HepG2 (cell line): ENCODE data around the gene GLE1. TPM values are rescaled to one million over a fixed set of nuclear protein-coding genes. Genes with fewer than 3 reads are reported as not detected.

ENCODE experiments used
- CTCF ChIP-seq: sonication (generic); formaldehyde crosslinking; IDR thresholded peaks from 2 replicates; pipeline ENCODE4 v1.5.0; 2020; ENCODE audit warnings: mild to moderate bottlenecking, missing genetic modification reagents, moderate library complexity
- EP300 ChIP-seq, 3 experiments: sonication (generic) in 1 of 3; formaldehyde crosslinking in 1 of 3; IDR thresholded peaks; 2 replicates each; pipeline versions ENCODE4 v1.5.1 to v1.6.1; 2011 to 2020; ENCODE audit warnings: low read depth in 2 of 3, low read length in 2 of 3, borderline replicate concordance in 1 of 3, improper control_type of control experiment in 1 of 3, mild to moderate bottlenecking in 1 of 3, missing genetic modification reagents in 1 of 3, moderate library complexity in 1 of 3
- GFI1 ChIP-seq: sonication (generic); formaldehyde crosslinking; IDR thresholded peaks from 2 replicates; pipeline ENCODE4 v1.5.0; 2020; ENCODE audit warnings: missing genetic modification reagents, mild to moderate bottlenecking, borderline replicate concordance
- JUND ChIP-seq: sonication (generic); formaldehyde crosslinking; IDR thresholded peaks from 2 replicates; pipeline ENCODE4 v1.8.0; 2022; ENCODE audit warnings: mild to moderate bottlenecking, missing genetic modification reagents
- MAZ ChIP-seq, 2 experiments: sonication (generic) in 1 of 2; formaldehyde crosslinking in 1 of 2; IDR thresholded peaks; 2 replicates each; pipeline versions ENCODE4 v1.5.0 to v1.6.1; 2012 to 2020; ENCODE audit warnings: low read depth in 2 of 2, mild to moderate bottlenecking in 2 of 2, borderline replicate concordance in 1 of 2, improper control_type of control experiment in 1 of 2, low read length in 1 of 2, missing genetic modification reagents in 1 of 2, moderate library complexity in 1 of 2
- PITX1 ChIP-seq: sonication (generic); formaldehyde crosslinking; IDR thresholded peaks from 2 replicates; pipeline ENCODE4 v1.5.1; 2020; ENCODE audit warnings: mild to moderate bottlenecking, missing genetic modification reagents
- RERE ChIP-seq: IDR thresholded peaks from 2 replicates; pipeline ENCODE4 v1.6.1; 2016; ENCODE audit warnings: low read depth, missing genetic modification reagents, missing compliant biosample characterization
- SALL1 ChIP-seq: sonication (generic); formaldehyde crosslinking; IDR thresholded peaks from 2 replicates; pipeline ENCODE4 v1.8.0; 2022; ENCODE audit warnings: mild to moderate bottlenecking, missing genetic modification reagents
- SIN3A ChIP-seq: IDR thresholded peaks from 2 replicates; pipeline ENCODE4 v1.6.1; 2011; ENCODE audit warnings: low read depth, mild to moderate bottlenecking, control low read depth, low read length, borderline replicate concordance
- TEAD2 ChIP-seq: sonication (generic); formaldehyde crosslinking; IDR thresholded peaks from 2 replicates; pipeline ENCODE4 v1.9.0; 2021; ENCODE audit warnings: missing genetic modification reagents
- ZNF331 ChIP-seq: sonication (generic); formaldehyde crosslinking; IDR thresholded peaks from 2 replicates; pipeline ENCODE4 v1.4.0; 2020; ENCODE audit warnings: missing genetic modification reagents
- ZNF883 ChIP-seq: sonication (generic); formaldehyde crosslinking; IDR thresholded peaks from 2 replicates; pipeline ENCODE4 v1.5.1; 2020; ENCODE audit warnings: mild to moderate bottlenecking, missing genetic modification reagents; ENCODE audit errors: not compliant biosample characterization
- ZSCAN29 ChIP-seq: sonication (generic); formaldehyde crosslinking; conservative IDR thresholded peaks from 2 replicates; pipeline ENCODE4 v1.4.0; 2020; ENCODE audit warnings: mild to moderate bottlenecking, missing genetic modification reagents
- polyA plus RNA-seq, 8 experiments: library from polyadenylated mRNA; depleted of rRNA in 3 of 8; stranded (reverse) in 7 of 8; unstranded in 1 of 8; fragments of >200 nt; fragmentation: Illumina TruSeq in 4 of 8; extraction: Trizol in 4 of 8; gene quantifications; 2 replicates each; pipeline versions ENCODE4 v1.2.1 to v1.2.3, GENCODE V29; 2011 to 2016; ENCODE audit warnings: low read depth in 4 of 8, missing spikeins in 1 of 8, mixed read lengths in 1 of 8; ENCODE audit not compliant: insufficient read depth in 1 of 8
- total RNA-seq, 5 experiments: library from RNA; depleted of rRNA; stranded (reverse); fragments of >200 nt; fragmentation: Illumina TruSeq; extraction: Trizol; gene quantifications; 2 replicates each; pipeline ENCODE4 v1.2.3, GENCODE V29; 2016; ENCODE audit warnings: low read depth in 1 of 5
- TF ChIP-seq, protein P1 (sequence below): sonication (generic); formaldehyde crosslinking; IDR thresholded peaks from 2 replicates; pipeline ENCODE4 v1.9.0; 2021; ENCODE audit warnings: missing genetic modification reagents, borderline replicate concordance
- TF ChIP-seq, protein P2 (sequence below), 2 experiments: fragments of 450-650 bp in 1 of 2; sonication (generic) in 1 of 2; formaldehyde crosslinking; IDR thresholded peaks; 2 replicates each; pipeline versions ENCODE4 v1.5.0 to v1.8.0; 2020 to 2022; ENCODE audit warnings: mild to moderate bottlenecking in 1 of 2, missing genetic modification reagents in 1 of 2

Gene GLE1
- total and polyA plus RNA-seq, 2 of the 13 experiments (the other 11 are each of a cell fraction or from before 2014, with no cell fraction given): 14.7 to 28.8 TPM

- TF ChIP-seq CTCF (CRISPR knock-in tag) (peak; percentile 34), EP300 (IDR thresholded peaks at IDR 0.05; ENCODE audit: low read depth in 2 of 2, low read length in 2 of 2) (0 out of 4 replicates have a peak, but pooled peaks of 1 of the 2 experiments have one; percentile 37), EP300 (CRISPR knock-in tag; IDR thresholded peaks at IDR 0.05; ENCODE audit: borderline replicate concordance) (no peak), ZSCAN29 (CRISPR knock-in tag) (no peak), ZNF883 (no peak), SALL1 (peak; percentile 35; the same call in 1 of the 2 replicates), ZNF331 (CRISPR knock-in tag) (0 out of 2 replicates have a peak, but pooled peaks have one; percentile 51), PITX1 (CRISPR knock-in tag) (peak; percentile 11; the same call in 1 of the 2 replicates), JUND (CRISPR knock-in tag) (peak; percentile 68; the same call in 1 of the 2 replicates), GFI1 (no peak), RERE (CRISPR knock-in tag) (no peak), TEAD2 (CRISPR knock-in tag) (no peak), MAZ (IDR thresholded peaks at IDR 0.05; ENCODE audit: borderline replicate concordance, low read depth, low read length) (peak; percentile 74; the same call in 1 of the 2 replicates), MAZ (CRISPR knock-in tag; IDR thresholded peaks at IDR 0.05; ENCODE audit: low read depth) (no peak), SIN3A (0 out of 2 replicates have a peak, but pooled peaks have one; percentile 37)
- TF ChIP-seq, protein P1, sequence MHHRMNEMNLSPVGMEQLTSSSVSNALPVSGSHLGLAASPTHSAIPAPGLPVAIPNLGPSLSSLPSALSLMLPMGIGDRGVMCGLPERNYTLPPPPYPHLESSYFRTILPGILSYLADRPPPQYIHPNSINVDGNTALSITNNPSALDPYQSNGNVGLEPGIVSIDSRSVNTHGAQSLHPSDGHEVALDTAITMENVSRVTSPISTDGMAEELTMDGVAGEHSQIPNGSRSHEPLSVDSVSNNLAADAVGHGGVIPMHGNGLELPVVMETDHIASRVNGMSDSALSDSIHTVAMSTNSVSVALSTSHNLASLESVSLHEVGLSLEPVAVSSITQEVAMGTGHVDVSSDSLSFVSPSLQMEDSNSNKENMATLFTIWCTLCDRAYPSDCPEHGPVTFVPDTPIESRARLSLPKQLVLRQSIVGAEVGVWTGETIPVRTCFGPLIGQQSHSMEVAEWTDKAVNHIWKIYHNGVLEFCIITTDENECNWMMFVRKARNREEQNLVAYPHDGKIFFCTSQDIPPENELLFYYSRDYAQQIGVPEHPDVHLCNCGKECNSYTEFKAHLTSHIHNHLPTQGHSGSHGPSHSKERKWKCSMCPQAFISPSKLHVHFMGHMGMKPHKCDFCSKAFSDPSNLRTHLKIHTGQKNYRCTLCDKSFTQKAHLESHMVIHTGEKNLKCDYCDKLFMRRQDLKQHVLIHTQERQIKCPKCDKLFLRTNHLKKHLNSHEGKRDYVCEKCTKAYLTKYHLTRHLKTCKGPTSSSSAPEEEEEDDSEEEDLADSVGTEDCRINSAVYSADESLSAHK (CRISPR knock-in tag): no peak
- TF ChIP-seq, protein P2, sequence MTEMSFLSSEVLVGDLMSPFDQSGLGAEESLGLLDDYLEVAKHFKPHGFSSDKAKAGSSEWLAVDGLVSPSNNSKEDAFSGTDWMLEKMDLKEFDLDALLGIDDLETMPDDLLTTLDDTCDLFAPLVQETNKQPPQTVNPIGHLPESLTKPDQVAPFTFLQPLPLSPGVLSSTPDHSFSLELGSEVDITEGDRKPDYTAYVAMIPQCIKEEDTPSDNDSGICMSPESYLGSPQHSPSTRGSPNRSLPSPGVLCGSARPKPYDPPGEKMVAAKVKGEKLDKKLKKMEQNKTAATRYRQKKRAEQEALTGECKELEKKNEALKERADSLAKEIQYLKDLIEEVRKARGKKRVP (CRISPR knock-in tag; IDR thresholded peaks at IDR 0.05): 0 out of 4 replicates have a peak, but pooled peaks of 1 of the 2 experiments have one; percentile 42
These were observed 49.8 kb downstream of the GLE1 start (continued) for GRCh38 chr9:128554155-128554862.
